Neural cell (in vitro differentiated cells): Measurements from ENCODE around the gene MED26.

Source experiments
- EP300 ChIP-seq: fragments of 450-650 bp; conservative IDR thresholded peaks from 2 replicates; pipeline ENCODE4 v1.6.1; 2014; ENCODE audit warnings: antibody characterized with exemption, mild to moderate bottlenecking, moderate library complexity; ENCODE audit not compliant: poor library complexity, severe bottlenecking
- POLR2AphosphoS5 ChIP-seq: IDR thresholded peaks from 2 replicates; pipeline ENCODE4 v1.6.1; 2012
- TAF1 ChIP-seq: IDR thresholded peaks from 2 replicates; pipeline ENCODE4 v1.6.1; 2012; ENCODE audit warnings: low read depth

DNA sequence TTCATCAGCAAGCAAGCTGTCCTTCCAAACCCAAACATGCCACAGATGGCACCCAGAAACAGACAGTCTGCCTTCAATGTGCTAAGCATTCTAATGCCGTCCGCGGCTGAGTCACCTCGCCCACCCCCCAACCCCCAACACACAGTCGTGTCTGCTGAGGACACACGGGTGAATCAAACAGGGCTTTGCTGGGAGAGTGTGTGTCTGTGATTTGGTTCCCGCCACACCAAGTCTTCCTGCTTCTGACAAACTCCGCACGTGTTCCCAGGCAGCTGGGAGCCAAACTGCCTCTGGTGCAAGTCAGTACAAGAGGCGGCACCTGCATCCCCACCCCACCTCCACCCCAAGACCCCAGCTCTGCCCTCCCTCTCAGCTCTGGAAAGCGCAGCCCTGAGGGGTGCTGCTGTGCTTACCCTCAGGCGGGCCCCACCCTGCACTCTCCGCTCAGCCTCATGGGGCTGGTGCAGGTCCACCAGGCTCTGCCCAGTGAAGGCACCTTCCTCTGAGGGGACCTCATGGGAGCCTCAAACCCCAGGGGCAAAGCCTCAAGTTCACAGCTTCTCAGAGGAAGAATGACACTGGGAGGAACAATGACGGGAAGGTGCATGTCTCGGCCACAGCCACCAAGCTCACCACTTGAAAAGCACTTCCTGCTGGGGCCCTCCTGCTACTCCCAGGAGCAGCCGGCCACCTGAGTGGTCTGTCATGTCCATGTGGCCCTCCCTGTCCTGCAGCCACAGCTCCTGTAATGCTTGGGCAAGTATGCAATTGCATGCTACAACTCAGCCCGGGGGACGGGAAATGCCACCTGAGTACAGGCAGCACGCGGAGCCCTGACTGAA is 40.8 kb downstream of the MED26 start:
- no peak for TF ChIP-seq TAF1
- no peak for TF ChIP-seq EP300
- no peak for TF ChIP-seq POLR2AphosphoS5
